ENCODE measurements around the gene HOXB3.
"Not testable (repeated sequence)": the region's sequence is repeated elsewhere in the genome, so short reads cannot be mapped to it uniquely, and the experiment has no call there.

HOXB3 gene

DNA sequence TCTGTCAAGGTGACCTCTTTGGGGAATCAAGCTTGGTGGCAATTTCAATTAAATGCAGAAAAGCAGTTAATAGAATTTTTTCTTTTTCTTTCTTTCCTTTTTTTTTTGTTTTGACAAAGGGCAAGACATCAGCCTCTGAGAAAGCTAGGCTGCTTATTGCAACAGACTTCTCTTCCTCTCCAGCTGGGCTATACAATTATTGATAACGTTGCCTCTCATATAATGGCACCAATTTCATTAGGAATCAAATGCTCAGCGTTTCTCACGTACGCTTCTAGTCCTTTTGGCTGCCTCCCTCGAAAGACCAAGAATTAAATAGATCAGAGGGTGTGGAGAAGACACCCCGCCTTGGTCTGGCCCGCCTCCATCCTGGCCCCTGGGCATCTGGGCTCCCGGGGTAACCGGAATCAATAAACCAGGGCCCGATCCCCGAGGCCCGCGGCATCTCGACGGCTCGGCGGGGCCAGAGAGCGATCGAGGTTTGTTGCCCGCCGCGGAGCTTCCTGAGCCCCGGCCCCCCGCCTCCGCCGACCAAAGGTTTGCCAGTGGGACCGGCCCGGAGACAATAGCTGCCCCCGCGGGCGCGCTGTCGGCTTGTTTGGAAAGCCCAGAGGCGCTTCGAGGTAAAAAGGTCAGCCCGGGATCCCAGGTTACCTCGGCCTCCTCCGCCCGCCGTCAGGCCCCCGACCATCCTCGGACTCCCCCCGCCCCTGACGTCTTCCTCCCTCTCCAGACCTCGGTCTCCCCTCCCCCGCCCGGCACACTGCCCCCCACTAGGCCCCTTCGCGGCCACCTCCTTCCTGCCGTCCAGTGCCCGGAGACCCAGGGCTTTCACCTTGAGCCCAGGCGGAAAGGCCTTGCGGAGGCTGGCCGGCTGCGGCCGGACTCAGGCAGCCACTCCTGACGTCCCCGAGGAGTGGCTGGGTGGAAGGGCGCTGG lies 63.2 kb downstream of the HOXB3 start:
- DNase-seq (ENCODE audit: low read depth) = no peak

DNA sequence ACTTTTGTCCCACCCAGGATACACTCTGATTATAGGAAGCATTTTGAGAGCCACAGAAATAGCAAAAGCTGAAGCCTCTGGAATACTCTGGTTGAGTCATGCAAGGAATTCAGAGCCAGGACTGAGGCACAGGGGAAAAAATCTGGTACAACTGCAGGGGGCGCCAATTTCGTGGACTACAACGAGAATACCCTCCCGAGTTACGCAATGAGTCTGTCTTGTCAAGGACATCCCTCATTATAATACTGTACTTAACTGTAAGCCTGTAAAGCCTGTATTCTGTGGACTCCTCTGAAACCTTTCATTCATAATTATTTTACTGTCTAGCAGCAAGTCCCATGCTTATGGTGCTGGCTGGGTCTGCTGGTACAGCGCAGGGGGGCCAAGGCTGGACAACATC lies 67.0 kb downstream of the HOXB3 start:
- DNase-seq (ENCODE audit: low read depth) = no peak

DNA sequence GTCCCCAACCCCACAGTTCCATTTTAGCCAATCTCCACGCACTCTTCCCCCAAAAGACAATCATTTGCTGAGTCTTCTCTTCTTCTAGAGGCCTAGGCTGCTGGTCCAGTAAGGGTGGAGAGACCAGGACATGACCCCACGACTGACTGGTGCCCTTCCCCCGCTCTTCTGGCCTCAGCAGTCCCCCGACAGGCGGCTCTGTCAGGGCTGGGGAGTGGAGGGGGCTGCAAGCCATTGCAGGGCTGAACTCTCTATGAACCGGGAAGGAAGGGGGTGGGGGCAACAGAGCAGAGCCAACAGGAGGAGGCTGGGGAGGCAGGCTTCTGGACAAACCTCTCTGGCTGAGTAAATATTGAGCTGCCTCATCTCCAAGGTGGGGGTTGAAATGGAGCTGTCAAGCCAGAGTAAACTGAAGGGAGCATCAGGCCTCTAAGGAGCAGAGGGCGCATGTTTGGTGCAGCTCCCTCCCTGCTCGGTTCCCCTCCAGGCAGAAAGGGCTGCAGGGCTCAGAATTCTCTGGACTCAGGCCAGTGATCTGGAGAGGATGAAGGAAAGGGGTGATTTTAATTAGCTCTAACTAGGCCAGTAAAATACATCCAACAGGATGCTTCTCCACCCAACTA lies 67.9 kb downstream of the HOXB3 start:
- no peak for DNase-seq (ENCODE audit: low read depth)

DNA sequence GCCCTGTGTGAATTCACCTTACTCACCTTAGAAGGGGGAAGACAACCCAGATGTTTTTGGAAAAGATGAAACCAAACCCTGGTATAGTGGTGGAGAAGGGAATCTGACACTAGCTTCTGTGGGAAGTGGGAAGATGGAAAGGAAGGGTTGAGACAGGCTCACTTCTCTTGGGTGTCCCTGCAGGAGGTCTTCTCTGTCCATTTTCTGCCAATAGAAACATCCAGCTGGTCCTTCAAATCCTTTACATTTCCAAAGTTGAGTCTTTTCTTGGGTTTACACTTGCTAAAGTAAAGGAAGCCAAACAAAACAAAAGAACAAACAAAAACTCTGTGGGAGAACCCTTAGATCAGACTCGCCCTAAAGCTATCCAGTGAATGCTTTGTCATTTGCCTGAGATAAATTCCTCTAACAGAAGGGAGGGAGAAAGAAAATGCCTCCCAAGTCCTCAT lies 69.4 kb downstream of the HOXB3 start:
- no peak for DNase-seq (ENCODE audit: low read depth)

- DNase-seq (ENCODE audit: low read depth) = no peak
These were observed 70.6 kb downstream of the HOXB3 start for GRCh38 chr17:48519427-48519826.

DNA sequence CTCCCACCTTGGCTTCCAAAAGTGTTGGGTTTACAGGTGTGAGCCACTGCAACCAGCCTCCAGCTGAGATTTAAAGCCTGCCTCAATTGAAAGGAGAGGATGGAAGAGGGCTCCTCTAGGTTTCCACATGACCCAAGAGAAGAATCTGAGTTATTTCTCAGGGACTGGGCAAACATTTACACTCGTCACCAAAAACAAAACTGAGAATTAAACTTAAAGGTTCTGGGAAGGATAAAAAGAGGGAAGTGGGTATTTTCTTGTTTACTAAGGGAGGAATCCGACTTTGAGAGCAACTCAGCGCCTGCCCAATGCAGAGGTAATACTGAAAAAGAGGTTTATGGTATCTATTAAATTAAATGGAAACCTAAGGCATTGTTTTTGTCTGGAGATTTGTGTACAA lies 72.6 kb downstream of the HOXB3 start:
- DNase-seq (ENCODE audit: low read depth) = no peak

- DNase-seq (ENCODE audit: low read depth) = no peak
These were observed 73.8 kb downstream of the HOXB3 start for GRCh38 chr17:48515925-48516900.

- no peak for DNase-seq (ENCODE audit: low read depth)
These were observed 75.6 kb downstream of the HOXB3 start for GRCh38 chr17:48514477-48514876.

GRCh38 chr17:48513666-48514455 lies 76.2 kb downstream of the HOXB3 start:
- no peak for DNase-seq (ENCODE audit: low read depth)

- no peak for DNase-seq (ENCODE audit: low read depth)
These were observed 76.9 kb downstream of the HOXB3 start for GRCh38 chr17:48513097-48513496.

- peak; percentile 5 for DNase-seq (ENCODE audit: low read depth)
These were observed 79.1 kb downstream of the HOXB3 start for GRCh38 chr17:48510761-48511604.

DNA sequence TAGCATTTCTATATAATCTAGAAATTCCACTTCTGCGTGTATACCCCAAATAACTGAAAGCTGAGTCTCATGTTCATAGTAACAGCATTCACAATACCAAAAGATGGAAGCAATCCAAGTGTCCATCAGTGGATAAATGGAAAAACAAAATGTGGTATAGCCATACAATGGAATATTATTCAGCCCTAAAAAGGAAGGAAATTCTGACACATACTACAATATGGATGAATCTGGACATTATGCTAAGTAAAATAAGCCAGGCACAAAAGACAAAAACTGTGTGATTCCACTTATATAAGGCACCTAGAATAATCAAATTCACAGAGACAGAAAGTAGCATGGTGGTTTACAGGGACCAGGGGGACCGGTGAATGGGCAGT lies 79.7 kb downstream of the HOXB3 start:
- DNase-seq (ENCODE audit: low read depth) = no peak

DNA sequence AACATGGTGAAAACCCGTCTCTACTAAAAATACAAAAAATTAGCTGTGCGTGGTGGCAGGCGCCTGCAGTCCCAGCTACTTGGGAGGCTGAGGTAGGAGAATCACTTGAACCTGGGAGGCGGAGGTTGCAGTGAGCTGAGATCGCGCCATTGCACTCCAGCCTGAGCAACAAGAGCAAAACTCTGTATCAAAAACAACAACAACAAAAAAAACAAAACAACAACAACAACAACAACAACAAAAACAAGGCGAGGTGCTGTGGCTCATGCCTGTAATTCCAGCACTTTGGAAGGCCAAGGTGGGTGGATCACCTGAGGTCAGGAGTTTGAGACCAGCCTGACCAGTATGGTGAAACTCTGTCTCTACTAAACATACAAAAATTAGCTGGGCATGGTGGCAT lies 80.3 kb downstream of the HOXB3 start:
- DNase-seq (ENCODE audit: low read depth) = not testable (repeated sequence)

DNA sequence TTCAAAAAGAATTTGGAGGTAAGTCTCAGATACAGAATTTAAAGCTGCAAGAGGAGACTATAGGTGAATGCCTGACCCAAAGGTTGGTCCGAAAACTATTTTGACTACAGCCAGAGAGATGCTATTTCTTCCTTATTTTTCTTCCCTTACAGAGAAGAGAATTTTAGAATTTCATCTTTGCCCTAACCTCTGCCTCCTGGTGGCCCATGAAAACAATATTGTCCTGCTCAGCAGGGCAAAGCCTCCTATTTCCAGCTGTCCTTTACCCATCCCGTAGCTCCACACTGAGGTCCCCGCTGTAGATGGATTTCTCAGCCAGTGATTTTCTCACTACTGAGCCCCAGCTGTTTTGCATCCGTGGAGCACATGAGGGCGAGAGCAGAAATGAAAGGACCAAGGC lies 83.8 kb downstream of the HOXB3 start:
- DNase-seq (ENCODE audit: low read depth) = no peak

DNA sequence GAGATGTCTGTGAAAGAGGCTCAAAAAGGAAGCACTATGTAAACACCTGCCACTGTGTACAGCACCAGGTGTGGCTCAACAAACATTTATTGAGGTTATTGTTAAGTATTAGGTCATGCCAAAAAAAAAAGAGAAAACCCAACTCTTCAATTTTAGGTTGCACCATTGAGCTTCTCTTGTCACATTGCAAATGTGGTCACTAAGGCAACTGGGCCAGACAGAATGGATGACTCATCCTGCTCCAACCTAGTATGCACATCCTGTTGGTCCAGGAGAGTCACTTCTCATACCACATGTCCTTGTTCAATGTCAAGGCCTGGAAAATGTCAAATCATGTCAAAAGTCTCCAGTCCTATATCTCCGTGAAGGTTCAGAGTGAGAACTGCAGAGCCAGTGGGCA lies 84.3 kb downstream of the HOXB3 start:
- DNase-seq (ENCODE audit: low read depth) = peak; percentile 19

DNA sequence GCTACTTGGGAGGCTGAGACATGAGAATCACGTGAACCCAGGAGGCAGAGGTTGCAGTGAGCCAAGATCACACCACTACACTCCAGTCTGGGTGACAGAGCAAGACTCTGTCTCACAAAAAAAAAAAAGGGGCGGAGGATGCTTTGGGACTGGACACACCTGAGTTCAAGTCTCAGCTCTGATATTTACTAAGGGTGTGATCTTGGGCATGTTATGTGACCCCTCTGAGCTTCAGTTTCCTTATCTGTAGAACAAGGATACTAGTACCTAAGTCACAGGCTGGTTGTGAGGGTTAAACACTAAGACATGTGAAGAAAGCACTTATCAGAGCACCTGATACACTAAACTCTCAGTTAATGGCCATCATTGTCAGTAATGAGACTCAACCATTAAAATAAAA lies 85.1 kb downstream of the HOXB3 start:
- DNase-seq (ENCODE audit: low read depth) = no peak

DNA sequence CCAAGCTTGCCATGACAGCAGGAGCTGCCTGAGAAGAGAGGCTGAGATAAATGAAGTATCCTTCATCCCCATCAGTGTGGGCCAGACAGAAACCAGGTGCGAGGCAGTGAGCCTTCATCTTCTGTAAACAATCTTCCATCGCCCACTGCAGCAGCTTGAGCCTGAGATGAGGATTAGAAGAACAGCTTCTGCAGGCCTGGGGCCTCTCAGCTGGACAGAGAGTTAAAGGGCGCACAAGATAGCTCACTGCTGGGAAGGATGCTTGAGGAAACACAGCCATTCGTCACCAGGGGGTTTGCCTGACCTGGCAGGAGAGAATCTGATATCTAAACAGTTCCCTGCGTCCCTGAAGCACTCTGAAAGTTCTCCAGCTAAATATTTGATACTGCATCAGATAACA lies 86.3 kb downstream of the HOXB3 start:
- DNase-seq (ENCODE audit: low read depth) = no peak

DNA sequence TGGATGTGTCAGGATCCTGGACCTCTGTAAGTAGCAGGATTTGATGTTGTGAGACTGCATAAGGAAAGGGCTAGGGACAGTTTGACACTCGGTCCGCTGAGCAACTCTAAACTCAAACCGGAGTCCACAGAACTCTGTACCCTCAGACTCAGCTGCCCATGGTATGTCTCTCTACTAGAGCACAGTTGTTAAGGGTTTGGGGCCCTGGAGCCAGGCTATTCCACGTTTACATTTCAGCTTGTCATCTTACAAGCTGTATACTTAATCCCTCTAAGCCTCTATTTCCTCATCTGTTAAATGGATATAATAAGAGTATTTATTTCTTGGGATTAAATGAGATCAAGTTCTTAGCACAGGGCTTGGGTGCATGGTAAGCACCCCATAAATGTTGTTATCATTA lies 87.1 kb downstream of the HOXB3 start:
- no peak for DNase-seq (ENCODE audit: low read depth)

DNA sequence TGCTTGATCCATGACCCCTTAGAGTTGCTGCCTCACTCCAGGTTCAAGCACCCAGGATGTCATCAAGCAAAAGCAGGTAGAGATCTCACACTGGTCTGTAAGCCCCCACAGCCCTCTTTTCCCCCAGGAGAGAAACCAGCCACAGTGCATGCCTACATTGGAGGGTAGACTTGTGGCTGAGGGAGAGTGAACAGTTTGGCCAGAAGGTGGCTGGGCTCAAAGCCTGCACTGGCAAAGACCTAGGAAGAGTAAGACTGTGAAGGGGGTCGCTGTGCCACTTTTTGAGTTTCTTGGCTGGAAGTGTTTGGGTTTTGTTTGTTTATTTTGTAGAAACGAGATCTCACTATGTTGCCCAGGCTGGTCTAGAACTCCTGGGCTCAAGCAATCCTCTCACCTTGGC lies 87.7 kb downstream of the HOXB3 start:
- no peak for DNase-seq (ENCODE audit: low read depth)
